Measurements from ENCODE around the gene ACER2.
A peak's percentile ranks its signal among the peaks of the same experiment; 100 is the strongest.

ACER2 gene

GRCh38 chr9:19490828-19491227 is 82.0 kb downstream of the ACER2 start:
- DNase-seq (ENCODE audit: extremely low spot score), result no peak
- no peak for TF ChIP-seq CTCF (IDR thresholded peaks at IDR 0.05; ENCODE audit: control extremely low read depth, extremely low read depth, low read depth, missing control alignments)
- ChIA-PET CTCF (interaction anchor here (1.1 to 3.7 kb wide), 4 partner anchors 10 to 26 kb away, joined by 3 to 15 read pairs (median 4); no protein-coding TSS in a partner anchor), POLR2A (no interaction called here)

GRCh38 chr9:19492775-19493173 is 84.0 kb downstream of the ACER2 start:
- TF ChIP-seq CTCF (IDR thresholded peaks at IDR 0.05; ENCODE audit: control extremely low read depth, extremely low read depth, low read depth, missing control alignments), result no peak
- POLR2A ChIA-PET, result no interaction called here
- no peak for DNase-seq (ENCODE audit: extremely low spot score)
- CTCF ChIA-PET, result interaction anchor here (1.4 to 3.7 kb wide), 5 partner anchors 9 to 28 kb away, joined by 3 to 15 read pairs (median 8); no protein-coding TSS in a partner anchor

GRCh38 chr9:19493174-19493811 is 84.5 kb downstream of the ACER2 start:
- ChIA-PET CTCF (interaction anchor here (1.4 to 2.4 kb wide), 4 partner anchors 10 to 29 kb away, joined by 3 to 9 read pairs (median 7); no protein-coding TSS in a partner anchor), POLR2A (no interaction called here)
- TF ChIP-seq CTCF (IDR thresholded peaks at IDR 0.05; ENCODE audit: control extremely low read depth, extremely low read depth, low read depth, missing control alignments), result peak; percentile 66
- peak; percentile 67 for DNase-seq (ENCODE audit: extremely low spot score)

GRCh38 chr9:19493876-19494275 is 85.1 kb downstream of the ACER2 start:
- ChIA-PET CTCF (interaction anchor here (1.4 to 2.4 kb wide), 4 partner anchors 10 to 29 kb away, joined by 3 to 9 read pairs (median 7); no protein-coding TSS in a partner anchor), POLR2A (no interaction called here)
- TF ChIP-seq CTCF (IDR thresholded peaks at IDR 0.05; ENCODE audit: control extremely low read depth, extremely low read depth, low read depth, missing control alignments), result no peak
- no peak for DNase-seq (ENCODE audit: extremely low spot score)

- ChIA-PET CTCF (interaction anchor here (1.0 to 1.1 kb wide), 2 partner anchors 11 to 38 kb away, joined by 3 read pairs; no protein-coding TSS in a partner anchor), POLR2A (no interaction called here)
- no peak for TF ChIP-seq CTCF (IDR thresholded peaks at IDR 0.05; ENCODE audit: control extremely low read depth, extremely low read depth, low read depth, missing control alignments)
- no peak for DNase-seq (ENCODE audit: extremely low spot score)
These were observed 86.6 kb downstream of the ACER2 start for GRCh38 chr9:19495186-19496028.

GRCh38 chr9:19496321-19497050 is 87.7 kb downstream of the ACER2 start:
- CTCF ChIA-PET, result no interaction called here
- POLR2A ChIA-PET, result no interaction called here

More at GRCh38 chr9:19496321-19497050, 87.7 kb downstream of the ACER2 start:
- DNase-seq (ENCODE audit: extremely low spot score), result no peak
- no peak for TF ChIP-seq CTCF (IDR thresholded peaks at IDR 0.05; ENCODE audit: control extremely low read depth, extremely low read depth, low read depth, missing control alignments)

Measured in GM10248 (cell line).